WTC11 (cell line): ENCODE results near the gene COL3A1. TPM values are rescaled to one million over a fixed set of nuclear protein-coding genes. Genes with fewer than 3 reads are reported as not detected.

Experiments
- ATAC-seq: fragments of 200-7000 bp; cut with Tn5 transposase; 2 replicates; pipeline ENCODE4 v1.10.0; 2021; ENCODE audit warnings: mild to moderate bottlenecking, moderate library complexity
- CTCF ChIA-PET: fragments of 300-600 bp; sonication (Branson Sonifier 250); formaldehyde crosslinking; loops from one replicate; lab custom pipeline; 2021; ENCODE audit warnings: antibody characterized with exemption; lab: Charles Lee
- POLR2A ChIA-PET: fragments of 350-600 bp; sonication (Branson Sonifier 250); formaldehyde crosslinking; loops from one replicate; lab custom pipeline; 2021; ENCODE audit warnings: antibody characterized with exemption; lab: Charles Lee
- DNase-seq: peaks from one replicate; pipeline ENCODE4 v3.0.0; 2021; ENCODE audit warnings: low spot score
- H3K27ac Mint-ChIP-seq: 2 replicates; pipeline ENCODE4 v1.8.0; 2021; ENCODE audit warnings: mixed read lengths
- H3K27me3 Mint-ChIP-seq: 2 replicates; pipeline ENCODE4 v1.8.0; 2021; ENCODE audit warnings: low read depth, mild to moderate bottlenecking, moderate library complexity, mixed read lengths
- H3K36me3 Mint-ChIP-seq: 2 replicates; pipeline ENCODE4 v1.8.0; 2021; ENCODE audit warnings: mixed read lengths
- H3K4me1 Mint-ChIP-seq: 2 replicates; pipeline ENCODE4 v1.8.0; 2022; ENCODE audit warnings: mixed read lengths
- H3K4me3 Mint-ChIP-seq: 2 replicates; pipeline ENCODE4 v1.8.0; 2021; ENCODE audit warnings: mild to moderate bottlenecking, moderate library complexity, mixed read lengths
- H3K9me3 Mint-ChIP-seq: 2 replicates; pipeline ENCODE4 v1.8.0; 2021; ENCODE audit warnings: mixed read lengths
- AR ChIP-seq: fragments of 250-450 bp; sonication (Bioruptor Pico); IDR thresholded peaks from 2 replicates; pipeline ENCODE4 v1.9.0; 2021; ENCODE audit warnings: mild to moderate bottlenecking
- ATF2 ChIP-seq: sonication (generic); formaldehyde crosslinking; IDR thresholded peaks from 2 replicates; pipeline ENCODE4 v1.8.1; 2022; ENCODE audit warnings: low read depth, missing genetic modification reagents, borderline replicate concordance
- CREB1 ChIP-seq: sonication (generic); formaldehyde crosslinking; IDR thresholded peaks from 2 replicates; pipeline ENCODE4 v1.8.0; 2023; ENCODE audit warnings: mild to moderate bottlenecking, missing genetic modification reagents
- ETV6 ChIP-seq: sonication (generic); formaldehyde crosslinking; IDR thresholded peaks from 2 replicates; pipeline ENCODE4 v1.8.1; 2022; ENCODE audit warnings: mild to moderate bottlenecking, missing genetic modification reagents
- FOXK1 ChIP-seq: sonication (generic); formaldehyde crosslinking; IDR thresholded peaks from 2 replicates; pipeline ENCODE4 v1.8.0; 2022; ENCODE audit warnings: mild to moderate bottlenecking, moderate library complexity, missing genetic modification reagents
- GABPB1 ChIP-seq: sonication (generic); formaldehyde crosslinking; IDR thresholded peaks from 2 replicates; pipeline ENCODE4 v1.8.1; 2023; ENCODE audit warnings: mild to moderate bottlenecking, missing genetic modification reagents
- GTF2I ChIP-seq: fragments of 250-450 bp; sonication (Bioruptor Pico); conservative IDR thresholded peaks from 2 replicates; pipeline ENCODE4 v1.4.0; 2021; ENCODE audit warnings: mild to moderate bottlenecking
- JUN ChIP-seq: sonication (generic); formaldehyde crosslinking; IDR thresholded peaks from 2 replicates; pipeline ENCODE4 v1.8.0; 2023; ENCODE audit warnings: mild to moderate bottlenecking, missing genetic modification reagents
- KAT7 ChIP-seq: sonication (generic); formaldehyde crosslinking; IDR thresholded peaks from 2 replicates; pipeline ENCODE4 v1.8.1; 2023; ENCODE audit warnings: missing genetic modification reagents, mild to moderate bottlenecking, borderline replicate concordance
- NR2C2 ChIP-seq: sonication (generic); formaldehyde crosslinking; IDR thresholded peaks from 2 replicates; pipeline ENCODE4 v1.8.0; 2022; ENCODE audit warnings: mild to moderate bottlenecking, missing genetic modification reagents
- PREB ChIP-seq: sonication (generic); formaldehyde crosslinking; IDR thresholded peaks from 2 replicates; pipeline ENCODE4 v1.8.1; 2022; ENCODE audit warnings: mild to moderate bottlenecking, missing genetic modification reagents, moderate library complexity, borderline replicate concordance
- SMAD4 ChIP-seq: sonication (generic); formaldehyde crosslinking; IDR thresholded peaks from 2 replicates; pipeline ENCODE4 v1.8.0; 2022; ENCODE audit warnings: mild to moderate bottlenecking, missing genetic modification reagents
- TEAD1 ChIP-seq: sonication (generic); formaldehyde crosslinking; IDR thresholded peaks from 2 replicates; pipeline ENCODE4 v1.8.0; 2022; ENCODE audit warnings: mild to moderate bottlenecking, missing genetic modification reagents
- USF1 ChIP-seq: sonication (generic); formaldehyde crosslinking; IDR thresholded peaks from 2 replicates; pipeline ENCODE4 v1.8.0; 2022; ENCODE audit warnings: mild to moderate bottlenecking, missing genetic modification reagents
- ZNF219 ChIP-seq: sonication (generic); formaldehyde crosslinking; IDR thresholded peaks from 2 replicates; pipeline ENCODE4 v1.8.0; 2023; ENCODE audit warnings: missing genetic modification reagents, mild to moderate bottlenecking, borderline replicate concordance
- ZNF317 ChIP-seq: sonication (generic); formaldehyde crosslinking; IDR thresholded peaks from 2 replicates; pipeline ENCODE4 v1.8.1; 2023; ENCODE audit warnings: low read depth, mild to moderate bottlenecking, moderate library complexity, missing genetic modification reagents, borderline replicate concordance
- ZNF532 ChIP-seq: fragments of 250-450 bp; sonication (Bioruptor Pico); IDR thresholded peaks from 2 replicates; pipeline ENCODE4 v1.9.0; 2021; ENCODE audit warnings: mild to moderate bottlenecking, borderline replicate concordance
- total RNA-seq: library from RNA; stranded (reverse); gene quantifications from 3 replicates; pipeline ENCODE4 v1.2.3, GENCODE V29; 2021

Gene COL3A1
- total RNA-seq, 1 experiment from 2014 or later, result 0.61 TPM

- TF ChIP-seq SMAD4 (no peak), AR (CRISPR knock-in tag) (no peak)
Observed at GRCh38 chr2:188993247-188993646, 19.1 kb downstream of the COL3A1 start (continued).

- no peaks in the 10 kb centered on the region for H3K36me3 Mint-ChIP-seq
- TF ChIP-seq JUN (CRISPR knock-in tag) (no peak), KAT7 (no peak), GTF2I (CRISPR knock-in tag) (no peak), PREB (CRISPR knock-in tag) (no peak)
- TF ChIP-seq, all 79 proteins: peak for 0
- CTCF ChIA-PET, result no interaction called here
- no peak for ATAC-seq
- no peak for DNase-seq
- no peaks in the 10 kb centered on the region for H3K27me3 Mint-ChIP-seq
- no peak overlapping the region for H3K27ac Mint-ChIP-seq
- no peaks in the 10 kb centered on the region for H3K4me1 Mint-ChIP-seq
- peaks cover 3% of the 10 kb centered on the region; the same call in 1 of the 2 replicates for H3K9me3 Mint-ChIP-seq
- no peak overlapping the region for H3K4me3 Mint-ChIP-seq
- POLR2A ChIA-PET, result no interaction called here
Observed at GRCh38 chr2:188997263-188997662, 23.1 kb downstream of the COL3A1 start.

GRCh38 chr2:189000221-189000620 is 26.0 kb downstream of the COL3A1 start:
- no peak for TF ChIP-seq TEAD1 (CRISPR knock-in tag)
- TF ChIP-seq ZNF219 (CRISPR knock-in tag), result no peak
- no peak for TF ChIP-seq ETV6 (CRISPR knock-in tag)
- Mint-ChIP-seq H3K4me1 (no peaks in the 10 kb centered on the region), H3K9me3 (no peaks in the 10 kb centered on the region), H3K27ac (no peak overlapping the region), H3K27me3 (no peaks in the 10 kb centered on the region), H3K36me3 (no peaks in the 10 kb centered on the region), H3K4me3 (no peak overlapping the region)
- no peak for ATAC-seq
- ChIA-PET POLR2A (no interaction called here), CTCF (no interaction called here)
- no peak for DNase-seq

GRCh38 chr2:189002079-189002478 is 27.9 kb downstream of the COL3A1 start:
- CTCF ChIA-PET, result no interaction called here
- Mint-ChIP-seq H3K27ac (no peak overlapping the region), H3K36me3 (no peaks in the 10 kb centered on the region), H3K4me3 (no peak overlapping the region), H3K9me3 (no peaks in the 10 kb centered on the region), H3K27me3 (no peaks in the 10 kb centered on the region), H3K4me1 (no peaks in the 10 kb centered on the region)
- TF ChIP-seq FOXK1 (CRISPR knock-in tag), result no peak
- TF ChIP-seq GTF2I (CRISPR knock-in tag), result no peak
- TF ChIP-seq ZNF317 (CRISPR knock-in tag), result no peak
- TF ChIP-seq ATF2 (CRISPR knock-in tag), result no peak
- POLR2A ChIA-PET, result no interaction called here
- no peak for DNase-seq
- ATAC-seq, result no peak

- no peaks in the 10 kb centered on the region for H3K27me3 Mint-ChIP-seq
- ChIA-PET POLR2A (no interaction called here), CTCF (no interaction called here)
- ATAC-seq (no peak), DNase-seq (no peak)
- no peaks in the 10 kb centered on the region for H3K4me1 Mint-ChIP-seq
- no peaks in the 10 kb centered on the region for H3K9me3 Mint-ChIP-seq
- no peak overlapping the region for H3K27ac Mint-ChIP-seq
- H3K36me3 Mint-ChIP-seq, result no peaks in the 10 kb centered on the region
- no peak overlapping the region for H3K4me3 Mint-ChIP-seq
- TF ChIP-seq USF1 (CRISPR knock-in tag), result no peak
- no peak for TF ChIP-seq ZNF532
- no peak for TF ChIP-seq GABPB1 (CRISPR knock-in tag)
- no peak for TF ChIP-seq NR2C2 (CRISPR knock-in tag)
- no peak for TF ChIP-seq GTF2I (CRISPR knock-in tag)
- no peak for TF ChIP-seq CREB1
Observed at GRCh38 chr2:189008555-189009262, 34.5 kb downstream of the COL3A1 start.
